ENCODE data around the gene MARVELD1.

GRCh38 chr10:97689559-97690020, 23.9 kb upstream of the MARVELD1 start:
- TF ChIP-seq POLR2A (IDR thresholded peaks at IDR 0.05; ENCODE audit: low read length), result peak; percentile 16
- no peak for TF ChIP-seq GATA1 (IDR thresholded peaks at IDR 0.05; ENCODE audit: low read depth, low read length)

Data from erythroblast (primary cell).